ENCODE results near the gene ZSCAN20. TPM values are rescaled to one million over a fixed set of nuclear protein-coding genes. Genes with fewer than 3 reads are reported as not detected.

The ZSCAN20 gene
- 13.2 and 14.2 TPM in 2 replicates for total RNA-seq

GRCh38 chr1:33472269-33472980 lies at the start of gene ZSCAN20:
Gene ZSCAN20, plus strand, starts transcription at chr1:33472645. Its CDS starts 6,644 bp downstream, at chr1:33479289.

GRCh38 chr1:33430692-33431593 lies 41.5 kb upstream of the ZSCAN20 start, which contains the start of gene PHC2:
Gene PHC2, minus strand, starts transcription at chr1:33431095. Its CDS starts 55,556 bp downstream, at chr1:33375539.

Other genes starting within 250 kb of the ZSCAN20 start
- gene ZNF362, start 216.2 kb upstream of the ZSCAN20 start, total RNA-seq = 1.7 and 2.0 TPM in 2 replicates
- gene A3GALT2, start 151.5 kb upstream of the ZSCAN20 start, total RNA-seq = not detected in 2 replicates
- 84.2 and 84.6 TPM in 2 replicates for gene PHC2, start 41.5 kb upstream of the ZSCAN20 start, total RNA-seq

Measured in uterine smooth muscle cell (primary cell).